GM12801 (cell line): Measurements from ENCODE around the gene HOTAIR.

Experiments
- TF ChIP-seq, protein P1 (sequence below): IDR thresholded peaks from one replicate; pipeline ENCODE4 v1.5.1; 2011; ENCODE audit warnings: control low read depth; ENCODE audit not compliant: insufficient read length; ENCODE audit errors: extremely low read depth

The HOTAIR gene

DNA sequence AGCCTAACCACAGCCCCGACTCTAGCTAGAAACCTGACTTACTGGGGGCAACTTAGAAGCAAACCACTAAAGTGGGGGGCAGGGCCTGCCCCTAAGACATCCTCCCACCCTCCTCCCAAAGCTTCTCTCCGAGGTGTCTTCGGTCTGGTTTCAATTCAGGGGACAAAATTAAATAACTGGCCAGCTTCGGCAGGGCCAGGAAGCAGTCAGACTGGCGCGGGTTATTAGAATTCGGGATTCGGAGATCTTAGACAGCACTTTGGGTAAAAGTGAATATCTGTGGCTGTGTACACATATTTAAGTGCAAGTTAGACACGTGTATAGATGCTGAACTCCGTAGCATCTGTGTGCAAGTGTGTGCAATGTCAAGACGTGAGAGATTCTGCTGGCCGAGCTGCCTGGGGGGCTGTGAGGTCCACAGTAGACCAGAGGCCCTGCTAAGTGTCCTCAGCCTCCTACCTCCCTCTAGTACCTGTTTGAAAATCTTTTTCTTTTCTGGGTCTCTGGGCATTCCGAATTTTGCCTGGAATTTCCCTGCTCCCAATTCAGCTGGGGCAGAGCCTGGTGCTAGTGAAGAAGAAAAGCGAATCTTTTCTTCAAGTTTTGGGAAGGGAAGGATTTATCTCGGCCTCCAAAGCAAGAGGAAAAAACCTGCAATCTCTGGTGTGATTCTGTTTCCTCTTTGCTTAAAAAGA is 6.2 kb upstream of the HOTAIR start:
- TF ChIP-seq, protein P1, sequence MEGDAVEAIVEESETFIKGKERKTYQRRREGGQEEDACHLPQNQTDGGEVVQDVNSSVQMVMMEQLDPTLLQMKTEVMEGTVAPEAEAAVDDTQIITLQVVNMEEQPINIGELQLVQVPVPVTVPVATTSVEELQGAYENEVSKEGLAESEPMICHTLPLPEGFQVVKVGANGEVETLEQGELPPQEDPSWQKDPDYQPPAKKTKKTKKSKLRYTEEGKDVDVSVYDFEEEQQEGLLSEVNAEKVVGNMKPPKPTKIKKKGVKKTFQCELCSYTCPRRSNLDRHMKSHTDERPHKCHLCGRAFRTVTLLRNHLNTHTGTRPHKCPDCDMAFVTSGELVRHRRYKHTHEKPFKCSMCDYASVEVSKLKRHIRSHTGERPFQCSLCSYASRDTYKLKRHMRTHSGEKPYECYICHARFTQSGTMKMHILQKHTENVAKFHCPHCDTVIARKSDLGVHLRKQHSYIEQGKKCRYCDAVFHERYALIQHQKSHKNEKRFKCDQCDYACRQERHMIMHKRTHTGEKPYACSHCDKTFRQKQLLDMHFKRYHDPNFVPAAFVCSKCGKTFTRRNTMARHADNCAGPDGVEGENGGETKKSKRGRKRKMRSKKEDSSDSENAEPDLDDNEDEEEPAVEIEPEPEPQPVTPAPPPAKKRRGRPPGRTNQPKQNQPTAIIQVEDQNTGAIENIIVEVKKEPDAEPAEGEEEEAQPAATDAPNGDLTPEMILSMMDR = no peak

DNA sequence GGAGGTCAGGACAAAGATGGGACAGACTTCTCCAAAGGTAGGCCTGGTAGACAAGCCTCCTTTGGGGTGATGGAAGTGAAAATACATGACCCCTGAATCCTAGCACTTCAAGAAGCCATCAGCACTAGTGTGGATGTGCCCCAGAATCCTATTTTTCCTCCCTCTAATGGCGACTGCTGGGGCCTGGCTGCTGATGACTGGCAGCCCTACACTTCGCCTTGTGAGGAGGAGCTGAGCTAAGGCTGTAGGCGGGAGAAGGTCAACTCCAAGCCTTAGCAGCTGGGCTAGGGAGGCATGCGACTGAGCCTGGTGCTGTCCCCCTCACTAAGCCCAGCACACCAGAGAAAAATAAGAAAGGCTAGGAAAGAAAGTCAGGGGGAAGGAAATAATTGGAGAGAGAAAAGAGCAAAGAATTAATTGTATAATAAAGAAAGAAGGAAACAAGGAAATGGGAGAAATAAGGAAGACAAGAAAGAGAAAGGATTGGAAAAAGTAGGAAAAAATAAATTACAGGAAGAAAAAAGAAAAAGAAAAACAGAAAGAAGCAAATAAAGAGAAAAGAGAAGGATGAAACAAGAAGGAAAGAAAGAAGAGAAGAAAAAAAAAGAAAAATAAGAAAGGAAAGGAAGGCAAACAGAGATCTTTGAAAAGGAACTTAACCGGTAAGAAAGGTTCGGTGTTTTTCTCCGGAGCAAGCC is 5.5 kb upstream of the HOTAIR start:
- TF ChIP-seq, protein P1 = no peak

DNA sequence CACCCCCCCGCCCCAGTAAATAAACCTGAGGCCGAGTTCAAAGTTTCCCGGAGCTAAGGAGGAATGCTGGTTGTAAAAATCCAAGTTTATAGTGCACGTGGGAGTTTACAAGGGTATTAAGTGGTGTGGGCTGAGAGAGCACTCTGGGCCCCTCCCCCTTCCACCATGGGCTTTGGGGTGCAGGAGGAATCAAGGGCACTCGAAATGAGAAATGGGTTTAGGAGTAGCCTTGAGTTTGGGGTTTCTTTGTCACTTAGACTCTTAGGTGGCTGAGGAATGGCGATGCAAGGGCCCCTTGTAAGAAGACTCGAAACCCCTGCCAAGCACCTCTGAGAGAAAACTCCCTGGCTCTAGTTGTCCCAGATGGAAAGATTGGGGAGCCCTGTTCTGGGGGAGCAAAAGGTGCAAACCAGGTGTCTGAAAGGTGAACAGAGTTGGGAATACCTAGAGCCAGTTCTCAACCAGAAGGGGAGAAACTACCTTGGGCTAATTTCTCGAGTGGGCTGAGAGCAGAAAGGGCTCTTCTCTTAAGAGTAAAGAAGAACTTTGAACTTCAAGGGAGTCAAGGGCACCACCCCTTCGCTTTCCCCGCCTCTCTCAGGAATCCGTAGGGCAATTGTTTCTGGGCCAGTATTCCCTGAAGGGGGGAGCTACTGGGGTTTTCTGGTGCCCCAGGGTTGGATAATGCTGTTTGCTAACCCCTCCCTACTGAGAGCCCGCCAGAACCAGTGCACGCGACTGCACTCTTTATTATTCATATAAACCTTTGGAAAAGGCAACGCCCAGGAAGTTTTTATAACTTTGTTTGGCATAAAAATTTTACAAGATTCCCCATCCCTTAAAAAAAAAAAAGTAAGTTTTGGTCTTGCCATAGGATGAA is 4.0 kb upstream of the HOTAIR start:
- TF ChIP-seq, protein P1 = no peak

DNA sequence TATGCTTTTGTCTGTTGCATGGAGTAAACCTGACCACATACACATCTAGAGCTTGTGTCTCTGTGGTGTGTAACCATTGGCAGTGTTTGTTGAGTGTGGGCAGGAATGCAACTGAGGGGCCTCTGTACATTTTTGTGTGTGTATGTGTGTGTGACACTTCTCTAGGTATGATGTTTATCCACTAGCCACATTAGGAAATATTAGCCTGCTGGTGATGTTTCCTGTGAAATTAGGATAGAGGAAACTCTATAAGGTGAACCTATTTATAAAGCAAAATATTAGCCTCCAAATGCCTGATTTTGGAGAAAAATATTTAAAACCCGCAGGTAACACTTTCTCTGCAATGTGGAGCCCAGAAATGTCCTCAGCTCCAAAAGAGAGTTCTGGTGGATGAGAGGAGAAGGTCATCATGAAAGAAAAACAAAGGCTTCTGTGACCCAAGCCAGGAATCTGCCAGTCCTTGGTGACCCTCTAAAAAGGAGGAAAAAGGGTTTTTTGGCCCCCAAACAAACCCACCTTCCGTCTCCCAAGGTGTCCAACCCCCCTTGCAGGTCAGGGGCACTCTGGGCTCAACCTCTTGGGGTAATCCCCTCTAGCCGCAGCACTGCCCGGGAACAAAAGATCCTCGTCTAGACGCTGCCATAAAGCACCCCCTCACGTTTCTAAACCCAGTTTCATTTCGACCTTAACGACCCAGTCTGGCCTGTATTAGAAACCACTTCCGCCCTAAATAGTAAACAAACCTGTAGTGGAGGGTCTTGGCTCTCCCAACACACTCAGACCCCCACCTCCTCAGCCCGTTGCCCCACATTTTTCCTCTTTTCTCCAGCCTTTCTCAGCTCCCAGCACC is 3.1 kb upstream of the HOTAIR start:
- TF ChIP-seq, protein P1 = no peak

DNA sequence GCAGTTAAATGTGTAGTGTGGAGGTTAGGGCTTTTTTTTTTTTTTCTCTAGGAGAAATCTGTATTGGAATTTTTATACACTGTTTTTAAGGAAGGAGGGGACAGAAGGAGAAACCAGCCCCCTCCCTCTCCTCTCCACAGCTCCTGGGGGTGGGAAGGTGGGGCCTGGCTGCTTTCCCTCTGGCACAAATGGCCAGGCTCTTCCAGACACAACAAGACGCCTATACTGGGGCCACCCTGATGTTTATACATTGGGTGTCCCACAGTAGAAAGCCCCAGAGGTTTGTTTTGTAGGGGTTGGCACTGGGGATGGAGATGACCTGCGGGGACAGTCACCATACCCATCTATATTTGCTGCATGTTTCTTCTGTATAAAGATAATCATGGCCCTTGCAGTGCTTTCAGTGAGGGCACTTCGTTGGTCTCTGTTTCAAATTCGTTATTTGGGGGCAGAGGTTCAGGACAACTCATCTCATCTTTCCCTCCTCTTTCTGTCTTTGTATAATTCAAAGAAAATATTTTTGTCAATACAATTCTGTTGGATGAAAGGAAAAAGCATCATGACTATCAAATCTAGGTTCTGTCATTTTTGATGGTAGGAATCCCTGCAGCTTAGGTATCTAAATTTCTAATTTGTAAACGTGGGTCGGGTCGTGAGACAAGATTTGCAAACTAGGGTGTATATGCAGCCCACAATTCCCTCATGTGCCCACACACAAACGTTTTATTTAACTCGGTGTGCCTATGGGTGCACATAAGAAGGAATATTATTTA is 2.3 kb upstream of the HOTAIR start:
- TF ChIP-seq, protein P1 = no peak

DNA sequence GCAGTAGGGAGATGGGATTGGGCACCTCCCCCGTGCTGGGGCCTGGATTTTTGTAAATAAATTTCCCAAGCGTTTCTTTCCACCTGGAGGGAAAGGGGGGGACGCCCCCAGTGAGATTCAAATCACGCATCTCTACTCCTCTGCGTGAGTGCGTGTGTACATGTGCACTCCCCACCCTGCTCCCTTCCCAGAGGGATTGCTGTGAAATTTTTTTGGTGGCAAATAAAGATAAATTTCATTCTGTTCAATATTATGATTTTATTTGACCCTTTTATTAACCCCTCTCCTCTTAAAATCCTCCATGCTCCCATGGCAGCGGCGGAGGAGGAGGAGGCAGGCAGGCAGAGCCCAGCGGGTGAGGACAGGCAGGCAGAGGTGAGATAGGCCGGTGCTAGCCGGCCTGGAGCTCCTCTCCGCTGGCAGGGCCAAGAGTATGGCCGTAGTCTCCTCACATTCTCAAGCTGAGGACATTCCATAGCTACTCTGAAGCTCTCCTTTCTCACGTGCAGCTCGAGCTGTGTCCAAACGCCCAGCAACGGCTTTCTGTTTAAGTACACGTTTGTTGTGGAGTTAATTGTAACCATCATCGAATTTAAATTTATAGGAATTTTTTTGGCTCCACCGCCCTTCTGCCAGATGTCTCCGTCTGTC is 1.5 kb upstream of the HOTAIR start:
- TF ChIP-seq, protein P1 = no peak
